Retinal pigment epithelial cell (primary cell): ENCODE results near the gene FANCF.
"Not testable (repeated sequence)": the region's sequence is repeated elsewhere in the genome, so short reads cannot be mapped to it uniquely, and the experiment has no call there.

Experiments
- DNase-seq: peaks from one replicate; pipeline ENCODE4 v3.0.0-alpha.2; 2010; ENCODE audit warnings: low read depth
- H3K4me3 ChIP-seq: 2 replicates; pipeline ENCODE4 v1.5.1; 2011; ENCODE audit warnings: mild to moderate bottlenecking, low read length, control low read depth, moderate library complexity
- TF ChIP-seq, protein P1 (sequence below): conservative IDR thresholded peaks from 2 replicates; pipeline ENCODE4 v1.5.1; 2011; ENCODE audit warnings: low read depth, low read length, control low read depth, inconsistent platforms

Gene FANCF

DNA sequence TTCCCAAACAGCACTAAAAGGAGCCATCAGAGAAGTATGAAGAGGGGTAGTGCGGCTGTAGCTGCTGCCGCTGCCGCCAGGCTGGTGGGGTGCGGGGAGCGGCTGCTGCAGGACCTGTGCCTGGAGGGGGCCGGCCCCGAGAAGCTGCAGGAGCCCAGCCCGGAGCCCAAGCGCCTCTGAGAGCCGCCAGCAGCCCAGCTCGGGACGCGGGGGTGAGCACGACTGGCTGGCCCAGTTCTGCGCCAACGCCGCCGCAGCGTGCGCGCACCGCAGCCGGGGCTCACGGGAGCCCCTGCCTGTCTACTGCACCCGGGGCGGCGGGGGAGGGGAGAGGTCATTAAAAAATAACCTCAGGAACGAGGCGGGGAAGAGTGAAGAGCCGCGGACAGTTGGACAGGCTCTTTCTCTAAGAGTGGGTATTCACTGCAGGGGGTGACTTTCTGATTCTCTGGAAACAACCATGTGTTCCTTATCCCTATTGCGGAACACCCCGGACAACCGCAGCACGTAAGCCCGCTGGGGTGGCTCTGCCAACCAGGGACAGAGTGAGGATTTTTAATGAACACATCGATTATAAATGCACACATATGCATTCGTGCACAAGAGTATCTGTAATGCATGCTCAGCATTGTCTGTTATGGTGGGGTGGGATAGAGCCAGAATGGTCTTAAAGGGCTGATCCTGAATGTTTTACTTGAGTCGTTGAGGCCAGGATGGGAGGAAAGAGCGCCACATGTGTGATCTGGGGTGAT lies 41.2 kb upstream of the FANCF start:
- DNase-seq, result peak; percentile 7
- TF ChIP-seq, protein P1, sequence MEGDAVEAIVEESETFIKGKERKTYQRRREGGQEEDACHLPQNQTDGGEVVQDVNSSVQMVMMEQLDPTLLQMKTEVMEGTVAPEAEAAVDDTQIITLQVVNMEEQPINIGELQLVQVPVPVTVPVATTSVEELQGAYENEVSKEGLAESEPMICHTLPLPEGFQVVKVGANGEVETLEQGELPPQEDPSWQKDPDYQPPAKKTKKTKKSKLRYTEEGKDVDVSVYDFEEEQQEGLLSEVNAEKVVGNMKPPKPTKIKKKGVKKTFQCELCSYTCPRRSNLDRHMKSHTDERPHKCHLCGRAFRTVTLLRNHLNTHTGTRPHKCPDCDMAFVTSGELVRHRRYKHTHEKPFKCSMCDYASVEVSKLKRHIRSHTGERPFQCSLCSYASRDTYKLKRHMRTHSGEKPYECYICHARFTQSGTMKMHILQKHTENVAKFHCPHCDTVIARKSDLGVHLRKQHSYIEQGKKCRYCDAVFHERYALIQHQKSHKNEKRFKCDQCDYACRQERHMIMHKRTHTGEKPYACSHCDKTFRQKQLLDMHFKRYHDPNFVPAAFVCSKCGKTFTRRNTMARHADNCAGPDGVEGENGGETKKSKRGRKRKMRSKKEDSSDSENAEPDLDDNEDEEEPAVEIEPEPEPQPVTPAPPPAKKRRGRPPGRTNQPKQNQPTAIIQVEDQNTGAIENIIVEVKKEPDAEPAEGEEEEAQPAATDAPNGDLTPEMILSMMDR, result peak; percentile 3
- H3K4me3 ChIP-seq, result peak overlapping the region; percentile 62

DNA sequence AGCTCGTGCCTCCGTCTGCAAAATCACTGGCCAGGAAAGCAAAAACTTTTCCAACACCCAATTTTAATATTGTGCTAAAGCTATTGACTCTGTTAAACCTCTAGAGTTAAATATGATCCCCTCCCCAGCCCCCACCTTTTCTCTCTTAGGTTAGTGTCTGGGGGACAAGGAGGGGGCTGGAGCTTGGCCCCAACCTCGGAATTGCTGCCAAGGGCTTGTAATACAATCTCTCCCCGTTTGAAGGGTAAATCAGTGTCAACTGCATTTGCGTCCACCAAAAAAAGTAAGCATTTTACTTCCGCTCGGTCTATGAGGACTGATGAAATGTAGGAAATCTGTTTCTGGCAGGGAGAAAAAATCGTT lies 40.7 kb upstream of the FANCF start, which contains the start of gene GAS2:
Gene GAS2 (plus strand): TSS at position 287 of the 363 bp plus-strand sequence. CDS start 8,259 bp downstream, outside the sequence.
- TF ChIP-seq, protein P1, result no peak
- H3K4me3 ChIP-seq, result peak within 1 kb of the TSS; percentile 62

DNA sequence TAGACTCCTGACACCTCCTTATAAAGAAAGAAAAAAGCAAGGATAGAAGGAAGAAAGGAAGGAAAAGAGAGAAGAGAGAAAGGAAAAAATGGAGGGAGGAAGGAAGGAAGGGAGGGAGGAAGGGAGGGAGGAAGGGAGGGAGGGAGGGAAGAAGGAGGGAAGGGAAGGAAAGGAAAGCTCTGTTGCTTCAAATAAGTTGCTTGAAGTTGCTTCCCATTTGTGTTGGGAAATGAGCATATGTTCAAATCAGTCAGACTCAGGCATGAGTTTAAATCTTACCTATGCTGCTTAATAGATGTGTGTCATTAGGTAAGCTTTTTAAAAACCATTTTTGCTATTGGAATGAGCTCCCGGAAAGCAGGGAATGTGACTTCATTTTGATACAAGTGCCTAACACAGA lies 34.2 kb upstream of the FANCF start:
- no peak for DNase-seq
- TF ChIP-seq, protein P1, result no peak
- no peak overlapping the region for H3K4me3 ChIP-seq

More for the DNA sequence above, 40.7 kb upstream of the FANCF start, which contains the start of gene GAS2:
- no peak for DNase-seq

DNA sequence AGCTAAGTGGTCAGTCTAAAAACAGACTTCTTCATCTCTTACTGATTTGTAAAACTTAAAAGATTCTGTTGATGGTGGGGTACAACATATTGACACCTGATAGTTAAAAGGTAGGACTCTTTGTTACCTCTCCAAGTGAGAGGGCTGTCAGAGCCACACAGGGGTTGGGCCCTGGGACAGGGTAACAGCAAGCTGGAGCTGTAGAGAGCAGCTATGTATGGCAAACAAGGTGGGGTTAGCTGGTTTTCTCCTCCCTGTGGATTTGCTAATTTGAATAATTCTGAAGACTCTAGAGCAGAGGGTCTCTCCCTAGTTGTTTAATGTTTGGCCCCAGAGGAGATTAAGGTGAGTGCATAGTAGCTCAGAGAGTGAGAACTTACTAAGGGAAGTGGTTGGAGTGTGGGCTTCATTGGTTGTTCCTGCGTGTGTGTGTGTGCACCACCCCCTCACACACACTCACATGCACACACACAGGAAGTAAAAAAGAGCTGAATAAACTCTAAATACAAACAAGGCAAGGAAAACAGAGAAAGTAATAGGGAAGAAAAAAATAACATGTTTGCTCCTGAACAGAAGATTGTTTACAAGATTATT lies 31.6 kb upstream of the FANCF start:
- H3K4me3 ChIP-seq, result no peak overlapping the region
- TF ChIP-seq, protein P1, result no peak
- no peak for DNase-seq

DNA sequence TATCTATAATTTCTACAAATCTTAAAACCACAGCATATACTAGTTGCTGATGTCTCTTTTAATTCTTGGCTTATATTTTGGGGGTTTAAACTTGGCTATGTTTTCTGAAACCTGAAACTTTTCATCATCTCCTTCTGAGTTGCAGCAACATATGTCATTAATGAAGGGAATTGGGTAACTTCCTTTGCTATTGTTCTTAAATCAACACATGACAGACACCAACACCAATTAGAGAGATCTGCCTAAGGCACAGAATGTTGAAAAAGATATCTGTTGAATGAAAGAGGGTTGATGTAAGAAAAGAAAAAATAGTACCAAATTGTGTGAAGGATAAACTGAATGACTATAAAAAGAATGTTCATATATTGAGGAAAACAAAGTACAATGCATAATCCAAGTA lies 30.5 kb upstream of the FANCF start:
- TF ChIP-seq, protein P1, result no peak
- H3K4me3 ChIP-seq, result no peak overlapping the region
- DNase-seq, result no peak

DNA sequence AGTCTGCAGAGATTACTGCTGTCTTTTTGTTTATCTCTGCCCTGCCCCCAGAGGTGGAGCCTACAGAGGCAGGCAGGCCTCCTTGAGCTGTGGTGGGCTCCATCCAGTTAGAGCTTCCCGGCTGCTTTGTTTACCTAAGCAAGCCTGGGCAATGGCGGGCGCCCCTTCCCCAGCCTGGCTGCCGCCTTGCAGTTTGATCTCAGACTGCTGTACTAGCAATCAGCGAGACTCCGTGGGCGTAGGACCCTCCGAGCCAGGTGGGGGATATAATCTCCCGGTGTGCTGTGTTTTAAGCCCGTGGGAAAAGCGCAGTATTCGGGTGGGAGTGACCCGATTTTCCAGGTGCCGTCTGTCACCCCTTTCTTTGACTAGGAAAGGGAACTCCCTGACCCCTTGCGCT lies 26.7 kb upstream of the FANCF start:
- not testable (repeated sequence) for H3K4me3 ChIP-seq, DNase-seq

DNA sequence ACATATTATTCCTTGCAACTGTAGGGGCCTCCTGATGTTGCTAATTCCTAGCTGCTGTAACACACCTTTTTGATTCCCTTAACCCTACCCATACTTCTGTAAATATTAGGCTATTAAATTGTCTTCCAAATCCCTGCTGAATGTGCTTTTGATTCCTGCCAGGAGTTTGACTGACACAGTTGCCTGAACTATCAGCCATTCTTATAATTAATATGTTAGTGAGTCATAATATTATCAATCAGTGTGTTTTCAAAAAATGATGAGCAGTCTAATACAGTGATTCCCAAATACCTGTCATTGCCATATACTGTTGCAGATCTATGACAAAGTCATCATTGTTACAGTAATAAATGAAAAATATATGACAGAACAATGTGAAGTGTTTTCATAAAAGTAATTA lies 15.9 kb upstream of the FANCF start:
- no peak for DNase-seq
- TF ChIP-seq, protein P1, result no peak
- H3K4me3 ChIP-seq, result no peak overlapping the region
